ENCODE data around the gene CDHR3.

GRCh38 chr7:106059556-106059955 is 96.5 kb downstream of the CDHR3 start:
- TF ChIP-seq, protein P1, sequence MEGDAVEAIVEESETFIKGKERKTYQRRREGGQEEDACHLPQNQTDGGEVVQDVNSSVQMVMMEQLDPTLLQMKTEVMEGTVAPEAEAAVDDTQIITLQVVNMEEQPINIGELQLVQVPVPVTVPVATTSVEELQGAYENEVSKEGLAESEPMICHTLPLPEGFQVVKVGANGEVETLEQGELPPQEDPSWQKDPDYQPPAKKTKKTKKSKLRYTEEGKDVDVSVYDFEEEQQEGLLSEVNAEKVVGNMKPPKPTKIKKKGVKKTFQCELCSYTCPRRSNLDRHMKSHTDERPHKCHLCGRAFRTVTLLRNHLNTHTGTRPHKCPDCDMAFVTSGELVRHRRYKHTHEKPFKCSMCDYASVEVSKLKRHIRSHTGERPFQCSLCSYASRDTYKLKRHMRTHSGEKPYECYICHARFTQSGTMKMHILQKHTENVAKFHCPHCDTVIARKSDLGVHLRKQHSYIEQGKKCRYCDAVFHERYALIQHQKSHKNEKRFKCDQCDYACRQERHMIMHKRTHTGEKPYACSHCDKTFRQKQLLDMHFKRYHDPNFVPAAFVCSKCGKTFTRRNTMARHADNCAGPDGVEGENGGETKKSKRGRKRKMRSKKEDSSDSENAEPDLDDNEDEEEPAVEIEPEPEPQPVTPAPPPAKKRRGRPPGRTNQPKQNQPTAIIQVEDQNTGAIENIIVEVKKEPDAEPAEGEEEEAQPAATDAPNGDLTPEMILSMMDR (IDR thresholded peaks at IDR 0.05) = no peak
- TF ChIP-seq RAD21 (conservative IDR thresholded peaks at IDR 0.05 in 1 of 2, IDR thresholded peaks at IDR 0.05 in 1 of 2) (no peak), POLR2AphosphoS2 (conservative IDR thresholded peaks at IDR 0.05; ENCODE audit: low read length) (no peak), MAX (IDR thresholded peaks at IDR 0.05) (no peak), SREBF2 (IDR thresholded peaks at IDR 0.05) (no peak), RFX5 (IDR thresholded peaks at IDR 0.05) (no peak)
